Measurements from ENCODE around the gene TRIP11.
A peak's percentile ranks its signal among the peaks of the same experiment; 100 is the strongest.

The TRIP11 gene

DNA sequence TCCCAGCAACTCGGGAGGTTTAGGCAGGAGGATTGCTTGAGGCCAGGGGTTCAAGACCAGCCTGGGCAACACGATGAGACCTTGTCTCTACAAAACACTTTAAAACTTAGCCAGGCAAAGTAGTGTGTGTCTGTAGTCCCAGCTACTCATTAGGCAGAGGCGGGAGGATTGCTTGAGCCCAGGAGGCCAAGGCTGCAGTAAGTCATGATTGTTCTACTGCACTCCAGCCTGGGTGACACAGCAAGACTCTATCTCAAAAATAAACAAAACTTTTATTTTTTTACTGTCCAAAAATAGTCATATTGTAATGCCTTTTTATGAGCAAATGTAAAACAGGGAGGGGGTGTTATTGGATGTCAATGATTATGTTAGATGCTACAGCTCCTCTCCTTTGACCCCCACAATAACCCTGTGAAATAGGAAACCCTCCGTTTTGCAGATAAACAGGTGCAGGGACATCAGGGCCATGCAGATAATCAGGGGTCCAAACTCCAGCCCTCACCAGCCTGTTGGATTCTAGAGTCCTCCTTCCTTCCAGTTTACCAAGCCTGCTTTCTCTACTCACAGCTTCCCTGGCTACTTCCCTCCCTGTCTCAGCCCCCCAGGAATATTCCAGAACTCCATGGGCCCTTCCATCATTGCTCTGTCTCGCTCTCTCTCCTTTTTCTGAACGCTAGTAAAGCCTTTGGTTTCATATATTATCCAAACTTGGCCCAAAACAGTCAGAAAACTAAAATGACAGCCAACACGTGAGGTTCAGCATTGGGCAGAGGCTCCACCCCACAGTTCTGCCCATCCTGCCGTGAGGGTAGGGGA is 86.5 kb downstream of the TRIP11 start:
- TF ChIP-seq ZNF274 (IDR thresholded peaks at IDR 0.05; ENCODE audit: low read depth, low read length), result no peak
- H3K4me3 ChIP-seq (ENCODE audit: low read length), result no peak overlapping the region

GRCh38 chr14:91947475-91948184 is 92.2 kb downstream of the TRIP11 start, which contains the start of gene FBLN5:
Gene FBLN5, minus strand, starts transcription at chr14:91947694. Its CDS starts 465 bp downstream, at chr14:91947229.
- TF ChIP-seq ZNF274 (IDR thresholded peaks at IDR 0.05; ENCODE audit: low read depth, low read length), result no peak
- H3K4me3 ChIP-seq (ENCODE audit: low read length), result peak within 1 kb of the TSS; percentile 38; the same call in 1 of the 2 replicates

DNA sequence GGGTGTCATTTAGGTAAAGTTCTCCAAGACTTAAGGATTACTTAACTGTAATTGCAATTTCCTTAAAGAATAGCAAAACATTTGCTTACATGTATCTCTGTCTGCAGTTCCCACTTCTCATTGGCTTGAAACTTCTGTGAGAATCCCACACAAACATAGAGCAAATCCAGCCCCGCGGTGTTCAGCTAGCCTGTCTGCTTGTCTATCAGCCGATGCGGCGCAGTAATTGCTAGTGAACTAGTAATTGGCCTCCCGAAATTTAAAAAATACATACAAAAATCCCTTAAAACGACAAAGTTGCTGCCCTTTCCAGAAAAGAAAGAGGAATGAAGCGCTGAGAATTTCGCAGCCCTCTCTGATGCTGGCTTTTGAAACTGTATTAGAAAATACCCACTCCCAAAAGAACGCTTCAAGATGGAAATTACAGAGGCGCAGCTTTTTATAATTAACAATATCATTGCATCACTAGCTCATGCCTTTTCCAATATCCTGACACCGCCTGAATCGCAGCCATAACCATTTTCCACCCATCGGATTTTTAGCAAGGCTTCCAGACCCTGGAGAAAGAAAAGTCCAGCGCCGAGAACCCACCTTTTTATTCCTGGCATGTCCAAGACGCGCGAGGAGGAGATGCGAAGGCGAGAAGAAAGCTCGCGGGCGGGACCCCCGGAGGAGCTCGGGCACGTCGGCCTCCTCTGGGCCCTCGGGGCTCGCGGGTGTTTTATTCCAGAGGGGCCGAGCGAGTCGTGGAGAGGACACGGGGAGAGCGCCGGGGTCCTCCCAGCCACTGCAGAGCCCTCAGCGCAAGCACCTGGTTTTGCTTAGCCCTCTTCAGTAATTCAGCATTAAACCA is 93.0 kb downstream of the TRIP11 start:
- H3K4me3 ChIP-seq (ENCODE audit: low read length), result peak overlapping the region; percentile 38; the same call in 1 of the 2 replicates
- TF ChIP-seq ZNF274 (IDR thresholded peaks at IDR 0.05; ENCODE audit: low read depth, low read length), result no peak

- no peak for TF ChIP-seq ZNF274 (IDR thresholded peaks at IDR 0.05; ENCODE audit: low read depth, low read length)
- no peak overlapping the region for H3K4me3 ChIP-seq (ENCODE audit: low read length)
Measured at GRCh38 chr14:91945751-91946621, 93.9 kb downstream of the TRIP11 start.

DNA sequence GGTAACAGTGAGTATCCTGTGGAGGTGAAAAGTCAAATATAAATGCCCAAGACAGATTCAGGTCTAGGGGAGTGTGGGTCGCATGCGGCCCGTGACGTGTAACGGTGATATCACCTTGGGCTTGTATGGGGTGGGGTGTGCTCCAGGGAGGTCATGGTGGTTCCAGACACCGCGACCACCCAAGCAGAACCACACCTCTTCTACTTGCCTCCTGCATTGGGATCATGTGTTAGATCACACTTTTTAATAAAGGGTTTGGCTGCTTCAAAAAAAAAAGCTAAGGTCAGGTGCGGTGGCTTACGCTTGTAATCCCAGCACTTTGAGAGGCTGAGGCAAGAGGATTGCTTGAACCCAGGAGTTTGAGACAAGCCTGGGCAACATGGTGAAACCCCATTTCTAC is 96.9 kb downstream of the TRIP11 start:
- H3K4me3 ChIP-seq (ENCODE audit: low read length), result no peak overlapping the region
- TF ChIP-seq ZNF274 (IDR thresholded peaks at IDR 0.05; ENCODE audit: low read depth, low read length), result no peak

DNA sequence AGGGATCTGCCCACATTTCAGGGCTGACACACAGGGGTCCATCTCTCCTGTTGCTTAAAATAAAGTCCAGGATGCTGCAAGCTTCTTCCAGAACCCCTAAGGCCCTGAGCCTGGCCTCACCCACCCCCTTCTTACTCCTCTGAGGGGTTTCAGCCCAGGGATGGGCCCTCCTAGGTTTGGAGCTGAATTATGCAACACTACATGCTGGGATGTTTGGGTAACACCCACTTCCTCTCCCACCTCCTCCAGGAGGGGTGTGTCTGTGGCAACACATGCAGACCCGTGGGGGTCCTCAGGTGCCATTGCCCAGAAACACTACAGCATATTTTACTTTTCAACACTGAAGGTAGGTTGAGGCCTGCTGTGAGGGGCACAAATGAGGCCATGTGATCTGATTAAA is 97.7 kb downstream of the TRIP11 start:
- H3K4me3 ChIP-seq (ENCODE audit: low read length), result no peak overlapping the region
- TF ChIP-seq ZNF274 (IDR thresholded peaks at IDR 0.05; ENCODE audit: low read depth, low read length), result no peak

DNA sequence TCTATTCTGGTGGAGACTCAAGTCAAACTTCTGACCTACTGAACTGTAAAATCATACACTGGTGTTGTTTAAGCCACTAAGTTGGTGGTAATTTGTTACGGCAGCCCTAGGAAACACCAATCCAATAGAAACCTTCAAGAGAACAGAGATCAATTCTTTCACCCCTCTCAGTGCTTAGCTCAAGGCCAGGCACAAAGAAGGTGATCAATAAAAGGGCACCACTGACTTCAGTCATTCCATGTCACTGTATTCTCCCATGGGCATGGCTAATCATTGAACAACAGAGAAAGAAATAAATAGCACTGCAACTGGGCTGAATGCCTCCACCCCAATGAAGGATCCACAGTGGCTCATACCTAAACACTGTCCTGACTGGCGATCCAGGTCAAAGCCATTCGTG is 99.7 kb downstream of the TRIP11 start:
- no peak for TF ChIP-seq ZNF274 (IDR thresholded peaks at IDR 0.05; ENCODE audit: low read depth, low read length)
- H3K4me3 ChIP-seq (ENCODE audit: low read length), result no peak overlapping the region

GRCh38 chr14:91935586-91935985 is 104.3 kb downstream of the TRIP11 start:
- TF ChIP-seq ZNF274 (IDR thresholded peaks at IDR 0.05; ENCODE audit: low read depth, low read length), result no peak
- H3K4me3 ChIP-seq (ENCODE audit: low read length), result no peak overlapping the region

DNA sequence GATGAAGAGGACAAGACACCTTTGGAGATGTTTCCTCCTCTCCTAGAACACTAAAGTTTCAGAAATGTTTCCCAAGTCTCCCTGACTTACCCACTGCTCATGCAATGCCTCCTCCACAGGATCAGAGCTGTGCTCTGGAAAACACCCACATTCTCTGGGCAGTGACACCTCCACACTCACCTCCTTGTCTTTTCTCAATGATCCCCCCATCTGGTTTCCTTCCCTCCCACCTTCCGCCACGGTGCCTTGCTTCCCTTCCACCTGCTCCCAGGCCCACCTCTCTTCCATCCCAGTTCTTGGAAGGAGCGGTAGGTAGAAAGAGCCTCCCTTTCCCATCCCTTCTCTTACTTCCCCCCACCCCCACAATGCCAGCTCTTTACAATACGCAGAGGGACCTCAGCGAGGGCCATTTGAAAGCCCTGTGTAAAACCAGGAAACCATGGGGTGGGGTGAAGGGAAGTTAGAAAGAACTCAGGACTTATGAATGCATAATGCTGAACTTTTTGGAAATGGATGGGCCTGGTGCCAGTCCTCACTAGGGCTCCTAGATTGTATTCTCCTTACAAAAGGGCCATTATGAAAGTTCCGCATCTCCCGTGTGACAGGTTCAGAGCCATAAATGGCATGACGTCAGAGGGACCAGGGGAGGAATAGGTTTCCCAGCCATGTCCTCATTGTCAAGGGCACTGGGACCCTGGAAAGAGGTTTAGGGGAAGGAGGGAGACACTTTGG is 105.1 kb downstream of the TRIP11 start:
- no peak overlapping the region for H3K4me3 ChIP-seq (ENCODE audit: low read length)
- TF ChIP-seq ZNF274 (IDR thresholded peaks at IDR 0.05; ENCODE audit: low read depth, low read length), result no peak

- no peak overlapping the region for H3K4me3 ChIP-seq (ENCODE audit: low read length)
- TF ChIP-seq ZNF274 (IDR thresholded peaks at IDR 0.05; ENCODE audit: low read depth, low read length), result no peak
Measured at GRCh38 chr14:91931478-91932088, 108.3 kb downstream of the TRIP11 start.

- H3K4me3 ChIP-seq (ENCODE audit: low read length), result no peak overlapping the region
- TF ChIP-seq ZNF274 (IDR thresholded peaks at IDR 0.05; ENCODE audit: low read depth, low read length), result no peak
Measured at GRCh38 chr14:91929700-91930099, 110.2 kb downstream of the TRIP11 start.

- no peak overlapping the region for H3K4me3 ChIP-seq (ENCODE audit: low read length)
- TF ChIP-seq ZNF274 (IDR thresholded peaks at IDR 0.05; ENCODE audit: low read depth, low read length), result no peak
Measured at GRCh38 chr14:91927800-91928199, 112.1 kb downstream of the TRIP11 start.
